GM19438 (cell line): ENCODE measurements around the gene CLMN.

Source experiments
- ATAC-seq: cut with Tn5 transposase; IDR thresholded peaks from one replicate; pipeline ENCODE4 v1.9.1; 2021; ENCODE audit warnings: low read depth; ENCODE audit not compliant: unreplicated experiment

Gene CLMN

GRCh38 chr14:95319312-95320077, at the start of gene CLMN:
Gene CLMN (minus strand): TSS chr14:95319908. CDS start chr14:95319792, 116 bp downstream.
- no peak for ATAC-seq

GRCh38 chr14:95365401-95365800, 45.7 kb upstream of the CLMN start:
- ATAC-seq: no peak

- no peak for ATAC-seq
These were observed 44.9 kb upstream of the CLMN start for GRCh38 chr14:95364481-95365209.

- ATAC-seq: no peak
These were observed 43.8 kb upstream of the CLMN start for GRCh38 chr14:95363468-95363954.

GRCh38 chr14:95362138-95362494, 42.4 kb upstream of the CLMN start:
- ATAC-seq: no peak

GRCh38 chr14:95361373-95362137, 41.8 kb upstream of the CLMN start:
- ATAC-seq: no peak

GRCh38 chr14:95360828-95361227, 41.1 kb upstream of the CLMN start:
- no peak for ATAC-seq

- ATAC-seq: no peak
These were observed 40.5 kb upstream of the CLMN start for GRCh38 chr14:95359994-95360826.

- no peak for ATAC-seq
These were observed 36.6 kb upstream of the CLMN start for GRCh38 chr14:95356245-95356869.

- no peak for ATAC-seq
These were observed 35.7 kb upstream of the CLMN start for GRCh38 chr14:95355422-95355821.

- no peak for ATAC-seq
These were observed 35.1 kb upstream of the CLMN start for GRCh38 chr14:95354834-95355233.

GRCh38 chr14:95353664-95354063, 34.0 kb upstream of the CLMN start:
- ATAC-seq: no peak

GRCh38 chr14:95353007-95353406, 33.3 kb upstream of the CLMN start:
- no peak for ATAC-seq

GRCh38 chr14:95352481-95352880, 32.8 kb upstream of the CLMN start:
- no peak for ATAC-seq

- no peak for ATAC-seq
These were observed 29.5 kb upstream of the CLMN start for GRCh38 chr14:95349241-95349640.

GRCh38 chr14:95348395-95349080, 28.8 kb upstream of the CLMN start:
- no peak for ATAC-seq

- ATAC-seq: no peak
These were observed 27.1 kb upstream of the CLMN start for GRCh38 chr14:95346820-95347219.

- no peak for ATAC-seq
These were observed 26.6 kb upstream of the CLMN start for GRCh38 chr14:95346266-95346665.

- no peak for ATAC-seq
These were observed 25.3 kb upstream of the CLMN start for GRCh38 chr14:95345032-95345431.
